GM18520 (cell line): ENCODE results near the gene BOD1L2.

Experiments
- ATAC-seq: cut with Tn5 transposase; IDR thresholded peaks from one replicate; pipeline ENCODE4 v1.9.1; 2021; ENCODE audit not compliant: unreplicated experiment

BOD1L2 gene

DNA sequence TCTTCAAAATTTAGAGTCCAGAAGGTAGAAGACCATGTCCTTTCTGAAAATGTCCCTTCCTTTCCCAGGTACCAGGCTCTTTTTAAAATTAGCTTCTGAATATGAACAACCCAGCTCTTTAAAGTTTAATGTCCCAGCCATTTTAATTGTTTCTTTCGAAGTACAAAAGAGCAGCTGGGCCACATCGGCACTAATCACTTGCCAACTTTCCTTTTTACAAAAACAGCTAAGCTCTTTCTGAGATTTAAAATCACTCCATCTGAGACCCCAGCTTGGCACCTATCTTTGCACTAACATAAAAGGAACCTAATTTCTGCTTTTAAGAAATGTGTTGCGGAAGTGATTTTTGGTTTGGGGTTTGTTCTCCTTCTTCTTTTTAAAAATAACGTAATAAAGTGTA, 2.6 kb downstream of the BOD1L2 start:
- no peak for ATAC-seq

DNA sequence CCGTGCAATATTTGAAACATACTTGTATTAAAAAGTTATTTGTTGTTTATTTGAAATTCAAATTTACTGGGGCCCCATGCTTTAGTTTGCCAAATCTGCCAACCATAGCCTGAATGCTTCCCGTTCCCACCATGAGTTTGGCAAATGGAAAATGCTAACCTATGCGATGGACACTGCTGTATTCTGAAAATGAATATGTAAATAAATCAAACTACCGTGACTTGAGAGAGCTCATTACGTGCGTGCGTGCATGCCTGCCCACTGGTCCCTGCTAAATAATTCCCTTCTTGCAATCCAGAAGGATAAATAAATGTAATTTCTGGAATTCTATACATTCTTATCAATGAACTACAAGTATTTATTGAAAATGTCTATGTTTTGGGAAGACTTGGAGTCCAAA, 3.2 kb downstream of the BOD1L2 start:
- ATAC-seq = no peak

DNA sequence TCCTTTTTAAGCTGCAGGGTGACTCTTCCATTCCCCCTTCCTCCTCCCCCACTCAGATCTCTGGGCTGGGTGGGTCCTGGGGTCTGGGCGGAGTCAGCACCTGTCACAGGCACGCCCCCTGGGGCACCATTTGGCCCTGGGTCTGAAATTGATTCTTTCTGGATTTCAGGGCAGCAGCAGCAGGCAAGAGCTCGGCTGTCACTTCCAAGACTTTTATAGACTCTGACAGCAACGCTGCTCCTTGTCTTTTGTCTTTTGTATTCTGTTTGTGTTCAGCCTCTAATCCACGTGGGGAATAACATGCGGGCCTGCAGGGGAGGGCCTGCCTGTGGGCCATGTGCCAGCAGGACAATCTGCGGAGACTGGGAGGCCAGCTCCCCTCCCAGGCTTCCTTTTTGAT, 3.9 kb downstream of the BOD1L2 start:
- no peak for ATAC-seq

DNA sequence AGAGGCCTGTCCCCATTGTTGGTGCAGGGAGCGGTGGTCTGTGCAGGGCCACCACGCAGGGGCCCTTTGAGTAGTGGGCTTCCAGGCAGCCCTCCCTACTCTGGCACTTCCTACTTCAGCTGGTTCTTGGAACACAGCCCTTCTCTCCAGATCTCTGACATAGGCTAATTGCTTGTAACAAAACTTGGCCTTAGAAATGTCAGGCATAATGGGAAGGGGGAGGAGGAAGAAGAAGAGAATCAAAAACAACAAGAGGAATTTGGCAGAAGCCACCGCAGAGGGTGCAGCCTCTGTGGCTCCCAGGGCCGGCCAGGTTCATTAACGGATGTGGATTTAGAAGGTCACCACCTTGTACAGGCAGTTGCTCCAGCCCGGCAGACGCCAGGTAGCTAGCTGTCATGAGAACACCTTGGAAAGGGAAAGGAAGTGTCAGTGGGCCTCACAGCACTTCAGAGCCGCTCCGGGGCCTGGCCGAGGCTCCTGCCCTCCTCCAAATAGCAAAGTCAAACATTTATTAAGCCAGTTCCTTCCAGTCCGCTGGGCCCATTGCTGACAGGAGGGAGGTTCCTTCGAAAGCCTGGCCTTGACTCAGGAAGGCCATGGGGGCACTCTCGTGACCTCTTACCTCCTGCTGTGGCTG, 7.4 kb downstream of the BOD1L2 start:
- ATAC-seq = no peak

DNA sequence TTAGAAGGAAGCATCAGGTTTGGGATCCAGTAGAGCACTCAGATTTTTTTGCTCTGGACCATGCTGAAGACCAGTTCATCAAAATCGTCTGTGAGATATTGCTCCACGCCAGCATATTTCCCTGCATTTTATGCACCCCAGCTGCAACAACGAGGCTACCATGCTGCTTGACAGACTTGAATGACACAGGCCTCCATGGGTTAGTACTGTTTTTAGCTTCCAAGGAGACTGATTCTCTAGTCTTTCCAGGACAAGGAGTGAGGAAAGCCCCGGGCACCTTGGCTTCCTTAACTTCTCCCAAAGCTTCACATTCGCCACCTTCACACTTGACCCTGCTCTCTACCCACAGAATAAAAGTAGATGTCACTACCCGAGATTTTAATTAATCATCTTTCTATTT, 17.5 kb downstream of the BOD1L2 start:
- no peak for ATAC-seq

DNA sequence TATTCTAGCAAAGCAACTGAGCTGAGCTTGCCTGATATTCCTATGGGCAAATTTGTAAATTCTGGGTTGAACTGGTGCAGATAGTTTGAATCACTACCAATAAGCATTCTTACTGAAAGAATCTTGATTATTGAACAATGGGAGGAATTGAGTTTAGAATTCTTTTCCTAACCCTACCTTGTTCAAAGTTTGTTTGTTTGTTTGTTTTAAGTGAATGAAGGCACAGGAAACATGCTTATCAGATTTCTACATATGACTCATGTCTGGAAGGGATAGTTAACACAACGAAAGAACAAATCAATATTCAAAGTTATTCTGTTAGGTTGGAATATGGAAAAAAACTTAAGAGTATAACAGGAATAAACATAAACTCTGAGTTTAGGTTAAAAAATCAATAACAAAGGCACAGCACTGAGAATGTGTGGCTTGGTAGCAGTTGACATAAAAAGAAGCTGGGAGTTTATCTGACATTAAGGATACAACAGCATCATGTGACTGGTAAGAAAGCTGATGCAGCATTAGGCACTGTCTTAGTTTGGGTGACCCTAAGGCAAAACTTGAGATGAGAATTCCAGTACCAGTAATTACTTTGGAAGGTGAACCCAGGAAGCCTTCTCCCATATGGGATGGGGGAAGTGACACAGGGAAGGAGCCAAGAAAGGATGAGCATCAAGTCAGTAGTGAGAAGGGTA, 20.9 kb downstream of the BOD1L2 start:
- no peak for ATAC-seq

DNA sequence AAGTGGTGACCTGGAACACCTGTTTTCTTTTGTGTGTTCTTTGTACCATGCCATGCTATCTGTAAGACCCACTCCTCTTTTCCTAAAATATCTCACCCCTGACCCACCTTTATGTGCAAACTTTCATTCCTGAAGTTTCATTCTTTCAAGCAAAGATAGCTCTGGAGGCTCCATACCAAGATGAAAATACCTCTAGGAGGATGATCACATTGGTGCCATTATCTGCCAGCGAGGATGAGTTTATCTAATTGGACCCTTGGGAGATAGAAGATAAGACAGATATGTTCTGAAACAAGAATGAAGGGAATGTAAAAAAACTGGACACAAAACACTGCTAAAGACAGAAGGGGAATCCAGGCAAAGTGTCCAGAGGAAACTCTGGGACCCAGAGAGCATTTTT, 24.1 kb downstream of the BOD1L2 start:
- no peak for ATAC-seq

DNA sequence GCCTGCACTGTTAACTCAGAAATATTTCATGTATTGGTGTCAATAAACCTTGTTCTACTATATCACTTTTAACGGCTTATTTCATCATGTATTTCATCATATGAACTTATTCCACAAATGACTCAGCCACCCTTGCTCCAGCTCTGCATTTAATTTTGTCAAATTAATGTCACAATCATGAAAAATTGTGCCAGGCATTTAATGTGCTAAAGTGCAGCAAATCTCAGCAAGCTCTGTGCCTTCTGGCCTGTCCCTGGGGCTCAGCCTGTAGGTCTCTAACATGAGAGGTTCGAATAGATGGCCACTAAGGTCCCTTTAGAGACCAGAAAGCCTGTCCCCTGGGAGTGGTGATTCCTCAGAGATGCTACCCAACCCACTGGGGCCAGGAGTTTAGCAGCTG, 28.6 kb downstream of the BOD1L2 start:
- ATAC-seq = no peak

DNA sequence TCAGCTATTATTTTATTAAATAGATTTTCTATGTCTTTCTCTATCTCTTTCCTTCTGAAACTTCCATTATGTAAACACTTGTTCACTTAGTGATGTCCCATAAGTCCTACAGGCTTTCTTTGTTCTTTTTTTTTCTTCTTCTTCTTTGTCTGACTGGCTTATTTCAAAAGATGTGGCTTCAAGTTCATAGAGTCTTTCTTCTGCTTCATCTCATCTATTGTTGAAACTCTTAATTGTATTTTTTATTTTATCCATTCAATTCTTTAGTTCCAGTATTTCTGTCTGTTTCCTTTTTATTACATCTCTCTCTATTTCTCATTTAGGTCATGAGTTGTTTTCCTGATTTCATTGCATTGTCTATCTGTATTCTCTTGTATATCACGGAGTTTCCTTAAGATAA, 38.5 kb downstream of the BOD1L2 start:
- no peak for ATAC-seq

DNA sequence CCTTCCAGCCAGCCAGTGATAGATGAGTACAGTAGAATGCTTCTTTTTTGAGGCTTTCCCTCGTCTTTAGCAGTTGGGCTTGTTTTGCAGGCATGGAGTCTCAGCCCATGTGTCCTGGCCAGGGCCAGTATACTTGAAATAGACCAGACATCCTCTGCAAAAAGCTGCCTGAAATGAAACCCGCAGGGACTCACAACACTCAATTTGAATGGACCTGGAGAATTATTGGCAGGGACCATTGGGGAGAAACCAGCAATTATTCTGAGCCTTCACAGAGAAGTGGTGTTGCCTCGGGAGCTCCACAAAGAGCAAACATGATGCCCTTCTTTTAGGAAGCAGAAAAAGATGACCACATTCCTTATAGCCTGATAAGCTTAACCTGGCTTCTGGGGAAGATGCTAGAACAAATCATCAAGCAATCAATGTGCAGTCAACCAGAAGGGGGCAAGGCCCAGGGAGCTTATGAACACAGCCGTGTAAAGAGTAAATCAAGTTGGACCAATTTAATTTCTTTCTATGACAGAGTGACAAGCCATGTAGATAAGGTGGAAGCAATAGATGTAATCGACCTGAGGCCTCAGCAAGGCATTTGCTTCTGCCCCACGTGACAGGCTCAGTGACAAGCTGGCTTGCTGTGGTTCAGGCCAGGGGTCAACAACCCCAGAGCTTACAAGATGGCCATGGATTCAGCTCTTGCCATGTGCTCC, 42.1 kb downstream of the BOD1L2 start:
- ATAC-seq = no peak

DNA sequence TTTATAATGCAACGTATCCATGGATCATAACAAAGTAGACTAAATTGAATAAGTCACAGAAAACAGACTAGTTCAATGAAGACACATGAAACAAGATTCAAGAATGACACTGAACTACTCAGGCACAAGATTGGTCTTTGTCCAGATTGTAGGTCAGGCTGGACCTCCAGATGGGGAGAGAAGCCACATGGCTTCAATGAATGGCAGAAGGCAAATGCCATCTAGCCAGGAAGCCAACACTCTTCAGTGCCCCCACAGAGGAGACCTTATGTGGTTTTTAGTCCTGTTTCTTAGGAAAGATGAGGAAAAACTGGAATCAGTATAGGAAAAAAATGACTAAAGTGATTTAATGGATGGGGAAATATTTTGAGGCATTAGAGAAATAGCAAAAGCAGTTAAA, 43.1 kb downstream of the BOD1L2 start:
- ATAC-seq = no peak

DNA sequence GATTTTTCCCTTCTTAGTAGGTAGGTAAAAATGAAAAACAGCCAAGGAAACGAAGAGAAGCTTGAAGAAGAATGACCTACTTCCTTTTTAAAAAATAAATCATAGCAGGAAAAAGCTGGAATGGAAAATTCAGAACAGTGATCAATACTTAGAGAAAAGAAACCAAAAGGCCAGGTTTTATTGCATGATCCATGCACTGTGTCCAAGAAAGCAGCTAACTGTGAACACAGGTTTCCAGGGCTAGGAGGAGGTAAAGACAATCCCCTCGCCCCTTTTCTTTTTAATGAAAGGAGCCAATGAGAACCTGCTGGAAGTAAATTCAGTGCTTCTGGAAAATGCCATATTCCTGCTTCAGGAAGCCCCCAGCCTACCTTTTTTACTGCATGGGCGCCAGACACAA, 47.2 kb downstream of the BOD1L2 start:
- no peak for ATAC-seq

DNA sequence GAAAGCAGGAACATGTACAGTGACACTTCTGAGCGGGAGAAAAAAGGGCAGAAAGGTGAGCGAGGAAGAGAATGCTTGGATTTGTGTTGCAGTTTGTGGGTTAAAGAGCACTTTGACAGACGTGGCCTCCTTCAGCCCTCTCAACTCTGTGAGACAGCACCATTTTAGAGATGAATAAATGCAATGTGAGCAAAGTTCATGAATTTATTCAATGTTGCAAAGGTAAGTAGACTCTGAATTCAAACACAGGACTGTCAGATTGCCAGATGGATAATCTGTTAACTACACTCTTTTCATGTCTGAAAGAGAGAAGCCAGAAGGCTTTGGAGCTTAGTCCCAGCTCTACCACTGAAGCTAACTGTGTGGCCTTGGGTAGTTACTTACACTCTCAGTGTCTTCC, 47.7 kb downstream of the BOD1L2 start:
- ATAC-seq = no peak

DNA sequence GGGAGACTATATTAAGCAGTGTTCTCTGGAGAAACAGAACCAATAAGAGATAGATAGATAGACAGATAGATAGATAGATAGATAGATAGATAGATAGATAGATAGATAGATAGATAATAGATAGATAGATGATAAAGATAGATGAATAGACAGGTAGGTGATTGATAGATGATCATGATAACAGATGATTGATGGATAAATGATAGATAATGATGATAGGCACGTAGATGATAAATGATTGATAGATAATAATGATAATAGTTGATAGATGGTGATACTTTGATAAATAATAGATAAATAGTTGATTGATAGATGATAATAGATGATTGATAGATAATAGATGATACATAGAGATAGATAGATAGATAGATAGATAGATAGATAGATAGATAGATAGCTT, 48.5 kb downstream of the BOD1L2 start:
- no peak for ATAC-seq

DNA sequence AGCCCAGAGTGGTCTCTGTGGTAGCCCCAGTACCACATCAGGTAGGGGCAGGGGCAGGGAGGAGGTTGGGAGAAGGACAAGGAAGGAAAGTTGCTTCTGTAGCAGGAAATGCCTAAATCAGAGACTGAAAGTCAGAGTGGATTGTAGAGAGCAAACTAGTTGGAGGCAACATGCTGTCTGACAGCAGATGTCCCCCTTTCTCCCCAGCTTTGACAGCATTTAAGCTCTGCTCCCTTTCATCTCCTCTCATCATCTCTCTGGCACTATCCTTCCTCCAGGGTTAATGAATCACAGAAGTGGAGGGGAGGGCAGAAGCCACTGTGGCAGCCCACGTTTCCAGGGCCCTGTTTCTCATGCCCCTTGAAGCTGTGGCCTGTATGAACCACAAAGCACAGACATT, 50.4 kb downstream of the BOD1L2 start:
- ATAC-seq = no peak

DNA sequence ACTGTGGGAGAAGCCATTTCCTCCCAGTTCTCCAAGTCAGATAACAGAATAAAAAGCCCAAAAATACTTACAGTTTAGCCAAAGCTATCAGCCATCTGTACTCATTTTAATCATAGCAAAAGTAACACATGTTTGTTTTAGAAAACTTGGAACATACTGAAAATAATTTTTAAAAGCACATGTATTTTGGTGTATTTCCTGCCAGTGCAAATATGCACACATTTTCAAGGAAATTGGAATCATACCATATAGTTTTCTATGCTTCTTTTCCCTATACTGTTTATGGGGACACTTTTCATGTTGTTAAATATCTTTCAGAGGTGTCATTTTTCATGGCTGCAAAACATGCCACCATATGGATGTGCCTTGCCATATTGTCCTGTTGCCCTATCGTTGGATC, 51.2 kb downstream of the BOD1L2 start:
- ATAC-seq = no peak
